HepG2 (cell line): ENCODE data around the gene SLC7A6OS. TPM values are rescaled to one million over a fixed set of nuclear protein-coding genes. Genes with fewer than 3 reads are reported as not detected.
A peak's percentile ranks its signal among the peaks of the same experiment; 100 is the strongest.

Experiments used
- ARNT2 ChIP-seq: sonication (generic); formaldehyde crosslinking; IDR thresholded peaks from 2 replicates; pipeline ENCODE4 v1.8.0; 2022; ENCODE audit warnings: mild to moderate bottlenecking, low read depth, missing genetic modification reagents, moderate library complexity
- CREM ChIP-seq, 2 experiments: sonication (generic) in 1 of 2; formaldehyde crosslinking in 1 of 2; IDR thresholded peaks; 2 replicates each; pipeline versions ENCODE4 v1.4.0 to v1.6.1; 2016 to 2020; ENCODE audit warnings: antibody characterized with exemption in 1 of 2, mild to moderate bottlenecking in 1 of 2, missing genetic modification reagents in 1 of 2
- ERF ChIP-seq: IDR thresholded peaks from 2 replicates; pipeline ENCODE4 v1.6.1; 2018; ENCODE audit warnings: missing biosample characterization, missing genetic modification reagents
- ISL2 ChIP-seq: sonication (generic); formaldehyde crosslinking; IDR thresholded peaks from 2 replicates; pipeline ENCODE4 v1.5.0; 2020; ENCODE audit warnings: missing genetic modification reagents
- NBN ChIP-seq: fragments of 450-650 bp; conservative IDR thresholded peaks from 2 replicates; pipeline ENCODE4 v1.6.1; 2017
- PHF5A ChIP-seq: IDR thresholded peaks from one replicate; pipeline ENCODE4 v1.6.1; 2018; ENCODE audit warnings: low read depth, missing genetic modification reagents; ENCODE audit not compliant: unreplicated experiment
- SKI ChIP-seq: fragments of 450-650 bp; IDR thresholded peaks from one replicate; pipeline ENCODE4 v1.6.1; 2018; ENCODE audit warnings: mild to moderate bottlenecking; ENCODE audit not compliant: partially characterized antibody
- SOX6 ChIP-seq, 2 experiments: fragments of 450-650 bp in 1 of 2; sonication (generic) in 1 of 2; formaldehyde crosslinking in 1 of 2; IDR thresholded peaks; 2 replicates each; pipeline versions ENCODE4 v1.4.0 to v1.6.1; 2017 to 2020; ENCODE audit warnings: antibody characterized with exemption in 1 of 2, mild to moderate bottlenecking in 1 of 2, missing genetic modification reagents in 1 of 2
- TCF7 ChIP-seq: sonication (generic); IDR thresholded peaks from 2 replicates; pipeline ENCODE4 v1.6.1; 2016; ENCODE audit warnings: antibody characterized with exemption, low read depth
- TFE3 ChIP-seq: IDR thresholded peaks from 2 replicates; pipeline ENCODE4 v1.6.1; 2016
- ZNF136 ChIP-seq: sonication (generic); formaldehyde crosslinking; IDR thresholded peaks from 2 replicates; pipeline ENCODE4 v1.8.1; 2022; ENCODE audit warnings: low read depth, mild to moderate bottlenecking, moderate library complexity, missing genetic modification reagents
- ZNF225 ChIP-seq: sonication (generic); formaldehyde crosslinking; IDR thresholded peaks from 2 replicates; pipeline ENCODE4 v1.4.0; 2020; ENCODE audit warnings: mild to moderate bottlenecking, missing genetic modification reagents
- ZNF232 ChIP-seq: sonication (generic); formaldehyde crosslinking; IDR thresholded peaks from 2 replicates; pipeline ENCODE4 v1.4.0; 2020; ENCODE audit warnings: missing genetic modification reagents, borderline replicate concordance
- ZNF260 ChIP-seq: sonication (generic); formaldehyde crosslinking; IDR thresholded peaks from 2 replicates; pipeline ENCODE4 v1.4.0; 2020; ENCODE audit warnings: missing genetic modification reagents, low read depth, mild to moderate bottlenecking, borderline replicate concordance
- ZNF292 ChIP-seq: sonication (generic); formaldehyde crosslinking; IDR thresholded peaks from 2 replicates; pipeline ENCODE4 v1.8.1; 2022; ENCODE audit warnings: mild to moderate bottlenecking, low read depth, missing genetic modification reagents, borderline replicate concordance
- ZNF589 ChIP-seq: sonication (generic); formaldehyde crosslinking; conservative IDR thresholded peaks from 2 replicates; pipeline ENCODE4 v1.8.0; 2022; ENCODE audit warnings: mild to moderate bottlenecking, moderate library complexity, missing genetic modification reagents
- ZNF883 ChIP-seq: sonication (generic); formaldehyde crosslinking; IDR thresholded peaks from 2 replicates; pipeline ENCODE4 v1.5.1; 2020; ENCODE audit warnings: mild to moderate bottlenecking, missing genetic modification reagents; ENCODE audit errors: not compliant biosample characterization
- ZSCAN25 ChIP-seq: sonication (generic); formaldehyde crosslinking; IDR thresholded peaks from 2 replicates; pipeline ENCODE4 v1.8.0; 2022; ENCODE audit warnings: mild to moderate bottlenecking, missing genetic modification reagents
- polyA plus RNA-seq, 8 experiments: library from polyadenylated mRNA; depleted of rRNA in 3 of 8; stranded (reverse) in 7 of 8; unstranded in 1 of 8; fragments of >200 nt; fragmentation: Illumina TruSeq in 4 of 8; extraction: Trizol in 4 of 8; gene quantifications; 2 replicates each; pipeline versions ENCODE4 v1.2.1 to v1.2.3, GENCODE V29; 2011 to 2016; ENCODE audit warnings: low read depth in 4 of 8, missing spikeins in 1 of 8, mixed read lengths in 1 of 8; ENCODE audit not compliant: insufficient read depth in 1 of 8
- total RNA-seq, 5 experiments: library from RNA; depleted of rRNA; stranded (reverse); fragments of >200 nt; fragmentation: Illumina TruSeq; extraction: Trizol; gene quantifications; 2 replicates each; pipeline ENCODE4 v1.2.3, GENCODE V29; 2016; ENCODE audit warnings: low read depth in 1 of 5
- TF ChIP-seq, protein P1 (sequence below): sonication (generic); formaldehyde crosslinking; IDR thresholded peaks from 2 replicates; pipeline ENCODE4 v1.4.0; 2020; ENCODE audit warnings: low read depth, missing genetic modification reagents
- TF ChIP-seq, protein P2 (sequence below): sonication (generic); formaldehyde crosslinking; conservative IDR thresholded peaks from 2 replicates; pipeline ENCODE4 v1.8.0; 2022; ENCODE audit warnings: low read depth, missing genetic modification reagents

Gene SLC7A6OS
- total and polyA plus RNA-seq, 2 of the 13 experiments (the other 11 are each of a cell fraction or from before 2014, with no cell fraction given): 11.2 to 21.5 TPM

DNA sequence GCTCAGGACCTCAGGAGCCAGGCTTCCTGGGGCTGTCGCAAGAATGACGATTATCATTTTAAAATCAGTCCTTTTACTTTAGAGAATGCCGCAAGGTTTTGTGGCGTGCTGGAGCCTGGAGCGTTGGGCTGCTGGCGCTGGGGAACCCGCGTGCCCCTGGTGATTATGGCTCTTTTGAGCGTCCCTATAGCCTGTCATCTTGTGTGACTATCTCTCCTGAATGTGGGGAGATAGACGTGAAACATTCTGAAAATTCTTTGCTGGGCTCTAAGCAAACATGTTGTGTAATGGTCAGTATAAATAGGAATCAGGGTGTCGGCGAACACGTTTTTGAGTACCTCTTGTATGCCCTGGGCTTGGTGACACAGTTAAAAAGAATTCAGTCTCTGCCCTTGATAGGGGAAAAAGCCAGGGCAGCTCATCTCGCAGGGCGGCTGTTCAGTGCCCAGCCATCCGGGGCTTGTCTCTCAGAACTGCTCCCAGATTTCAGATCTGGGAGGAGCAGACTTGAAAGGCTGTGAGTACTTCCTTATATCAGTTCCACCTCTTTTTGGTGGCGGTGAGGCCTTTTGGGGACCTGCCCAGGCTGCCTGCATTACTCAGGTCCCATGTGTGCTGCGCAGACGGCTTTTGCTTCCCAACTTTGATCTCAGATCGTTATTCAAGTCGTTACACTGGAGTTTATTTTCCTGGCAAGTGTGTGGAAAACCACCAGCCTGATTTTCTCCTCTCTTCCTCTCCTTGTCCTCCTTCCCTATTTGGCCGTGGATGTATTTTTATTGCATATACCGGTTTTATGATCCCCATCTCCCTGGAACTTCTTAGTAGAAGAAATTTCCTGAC lies 45.4 kb downstream of the SLC7A6OS start (continued):
- no peak for TF ChIP-seq SOX6 (IDR thresholded peaks at IDR 0.05)
- peak; percentile 89 for TF ChIP-seq SOX6 (CRISPR knock-in tag; IDR thresholded peaks at IDR 0.05)
- TF ChIP-seq, protein P1, sequence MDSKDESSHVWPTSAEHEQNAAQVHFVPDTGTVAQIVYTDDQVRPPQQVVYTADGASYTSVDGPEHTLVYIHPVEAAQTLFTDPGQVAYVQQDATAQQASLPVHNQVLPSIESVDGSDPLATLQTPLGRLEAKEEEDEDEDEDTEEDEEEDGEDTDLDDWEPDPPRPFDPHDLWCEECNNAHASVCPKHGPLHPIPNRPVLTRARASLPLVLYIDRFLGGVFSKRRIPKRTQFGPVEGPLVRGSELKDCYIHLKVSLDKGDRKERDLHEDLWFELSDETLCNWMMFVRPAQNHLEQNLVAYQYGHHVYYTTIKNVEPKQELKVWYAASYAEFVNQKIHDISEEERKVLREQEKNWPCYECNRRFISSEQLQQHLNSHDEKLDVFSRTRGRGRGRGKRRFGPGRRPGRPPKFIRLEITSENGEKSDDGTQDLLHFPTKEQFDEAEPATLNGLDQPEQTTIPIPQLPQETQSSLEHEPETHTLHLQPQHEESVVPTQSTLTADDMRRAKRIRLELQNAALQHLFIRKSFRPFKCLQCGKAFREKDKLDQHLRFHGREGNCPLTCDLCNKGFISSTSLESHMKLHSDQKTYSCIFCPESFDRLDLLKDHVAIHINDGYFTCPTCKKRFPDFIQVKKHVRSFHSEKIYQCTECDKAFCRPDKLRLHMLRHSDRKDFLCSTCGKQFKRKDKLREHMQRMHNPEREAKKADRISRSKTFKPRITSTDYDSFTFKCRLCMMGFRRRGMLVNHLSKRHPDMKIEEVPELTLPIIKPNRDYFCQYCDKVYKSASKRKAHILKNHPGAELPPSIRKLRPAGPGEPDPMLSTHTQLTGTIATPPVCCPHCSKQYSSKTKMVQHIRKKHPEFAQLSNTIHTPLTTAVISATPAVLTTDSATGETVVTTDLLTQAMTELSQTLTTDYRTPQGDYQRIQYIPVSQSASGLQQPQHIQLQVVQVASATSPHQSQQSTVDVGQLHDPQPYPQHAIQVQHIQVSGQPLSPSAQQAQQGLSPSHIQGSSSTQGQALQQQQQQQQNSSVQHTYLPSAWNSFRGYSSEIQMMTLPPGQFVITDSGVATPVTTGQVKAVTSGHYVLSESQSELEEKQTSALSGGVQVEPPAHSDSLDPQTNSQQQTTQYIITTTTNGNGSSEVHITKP (CRISPR knock-in tag): peak; percentile 81; the same call in 1 of the 2 replicates
- TF ChIP-seq ZNF292 (CRISPR knock-in tag): peak; percentile 11; the same call in 1 of the 2 replicates
- no peak for TF ChIP-seq NBN
- TF ChIP-seq ZNF589 (CRISPR knock-in tag): 0 out of 2 replicates have a peak, but pooled peaks have one; percentile 34
- TF ChIP-seq ZNF260 (CRISPR knock-in tag): no peak; the same call in 1 of the 2 replicates
- TF ChIP-seq ISL2 (CRISPR knock-in tag): peak; percentile 92
- TF ChIP-seq PHF5A (CRISPR knock-in tag): no peak
- no peak for TF ChIP-seq ZNF883 (CRISPR knock-in tag)
- TF ChIP-seq SKI: peak; percentile 89
- 0 out of 2 replicates have a peak, but pooled peaks have one; percentile 11 for TF ChIP-seq ZSCAN25
- no peak; the same call in 1 of the 2 replicates for TF ChIP-seq ZNF225 (CRISPR knock-in tag)
- TF ChIP-seq ARNT2 (CRISPR knock-in tag): peak; percentile 85; the same call in 1 of the 2 replicates
- TF ChIP-seq ZNF232 (CRISPR knock-in tag): no peak; the same call in 1 of the 2 replicates
- TF ChIP-seq, protein P2, sequence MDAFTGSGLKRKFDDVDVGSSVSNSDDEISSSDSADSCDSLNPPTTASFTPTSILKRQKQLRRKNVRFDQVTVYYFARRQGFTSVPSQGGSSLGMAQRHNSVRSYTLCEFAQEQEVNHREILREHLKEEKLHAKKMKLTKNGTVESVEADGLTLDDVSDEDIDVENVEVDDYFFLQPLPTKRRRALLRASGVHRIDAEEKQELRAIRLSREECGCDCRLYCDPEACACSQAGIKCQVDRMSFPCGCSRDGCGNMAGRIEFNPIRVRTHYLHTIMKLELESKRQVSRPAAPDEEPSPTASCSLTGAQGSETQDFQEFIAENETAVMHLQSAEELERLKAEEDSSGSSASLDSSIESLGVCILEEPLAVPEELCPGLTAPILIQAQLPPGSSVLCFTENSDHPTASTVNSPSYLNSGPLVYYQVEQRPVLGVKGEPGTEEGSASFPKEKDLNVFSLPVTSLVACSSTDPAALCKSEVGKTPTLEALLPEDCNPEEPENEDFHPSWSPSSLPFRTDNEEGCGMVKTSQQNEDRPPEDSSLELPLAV (CRISPR knock-in tag): no peak
- peak; percentile 89; the same call in 1 of the 2 replicates for TF ChIP-seq ERF (CRISPR knock-in tag)
- peak; percentile 87 for TF ChIP-seq CREM (IDR thresholded peaks at IDR 0.05)
- TF ChIP-seq CREM (CRISPR knock-in tag; IDR thresholded peaks at IDR 0.05): no peak
- TF ChIP-seq TFE3: peak; percentile 83
- TF ChIP-seq TCF7: peak; percentile 74
- no peak for TF ChIP-seq ZNF136 (CRISPR knock-in tag)
